H9 (cell line): ENCODE results near the gene C19orf33. TPM values are rescaled to one million over a fixed set of nuclear protein-coding genes. Genes with fewer than 3 reads are reported as not detected.

Experiments used
- DNase-seq: peaks from one replicate; pipeline ENCODE4 v3.0.0-alpha.2; 2017
- H2AFZ ChIP-seq: one replicate; pipeline ENCODE4 v1.6.1; 2013; ENCODE audit warnings: mild to moderate bottlenecking, low read length, control low read depth, moderate library complexity
- H2AK5ac ChIP-seq: 2 replicates; pipeline ENCODE4 v1.6.1; 2013; ENCODE audit warnings: low read length, control low read depth, mixed read lengths; ENCODE audit not compliant: insufficient read length
- H2BK120ac ChIP-seq: one replicate; pipeline ENCODE4 v1.6.1; 2013; ENCODE audit warnings: low read depth, mild to moderate bottlenecking, low read length, control low read depth, inconsistent platforms; ENCODE audit not compliant: poor library complexity, severe bottlenecking
- H2BK12ac ChIP-seq: 2 replicates; pipeline ENCODE4 v1.6.1; 2013; ENCODE audit warnings: low read length, control low read depth, mixed read lengths, low read depth; ENCODE audit not compliant: insufficient read length
- H2BK15ac ChIP-seq: 2 replicates; pipeline ENCODE4 v1.6.1; 2013; ENCODE audit warnings: low read depth, low read length, control low read depth
- H2BK20ac ChIP-seq: one replicate; pipeline ENCODE4 v1.6.1; 2013; ENCODE audit warnings: low read depth, mild to moderate bottlenecking, low read length, control low read depth, inconsistent platforms; ENCODE audit not compliant: poor library complexity, severe bottlenecking
- H2BK5ac ChIP-seq: 2 replicates; pipeline ENCODE4 v1.6.1; 2013; ENCODE audit warnings: low read length, control low read depth, mixed read lengths; ENCODE audit not compliant: insufficient read length
- H3K14ac ChIP-seq: 2 replicates; pipeline ENCODE4 v1.6.1; 2013; ENCODE audit warnings: low read length, control low read depth; ENCODE audit not compliant: insufficient read depth
- H3K18ac ChIP-seq: 2 replicates; pipeline ENCODE4 v1.6.1; 2013; ENCODE audit warnings: low read depth, mild to moderate bottlenecking, mixed read lengths, low read length, control low read depth; ENCODE audit not compliant: insufficient read length
- H3K23ac ChIP-seq: 2 replicates; pipeline ENCODE4 v1.6.1; 2013; ENCODE audit warnings: low read length, control low read depth, mixed read lengths, low read depth; ENCODE audit not compliant: insufficient read length
- H3K23me2 ChIP-seq: 2 replicates; pipeline ENCODE4 v1.6.1; 2013; ENCODE audit warnings: low read depth, mild to moderate bottlenecking, mixed read lengths, low read length, control low read depth; ENCODE audit not compliant: insufficient read length, poor library complexity, severe bottlenecking
- H3K27ac ChIP-seq: 2 replicates; pipeline ENCODE4 v1.5.1; 2013; ENCODE audit warnings: low read length, control low read depth, mixed read lengths, low read depth; ENCODE audit not compliant: insufficient read length
- H3K27me3 ChIP-seq: 2 replicates; pipeline ENCODE4 v1.6.1; 2013; ENCODE audit warnings: low read length, control low read depth, inconsistent platforms; ENCODE audit not compliant: insufficient read depth
- H3K4ac ChIP-seq: 2 replicates; pipeline ENCODE4 v1.6.1; 2013; ENCODE audit warnings: low read depth, mild to moderate bottlenecking, control low read depth, inconsistent platforms, low read length, moderate library complexity
- H3K4me1 ChIP-seq: 2 replicates; pipeline ENCODE4 v1.6.1; 2013; ENCODE audit warnings: low read length, control low read depth, inconsistent platforms; ENCODE audit not compliant: insufficient read depth
- H3K4me2 ChIP-seq: 2 replicates; pipeline ENCODE4 v1.6.1; 2013; ENCODE audit warnings: low read length, control low read depth, mixed read lengths; ENCODE audit not compliant: insufficient read length, insufficient read depth
- H3K56ac ChIP-seq: 2 replicates; pipeline ENCODE4 v1.6.1; 2013; ENCODE audit warnings: low read depth, mild to moderate bottlenecking, mixed read lengths, low read length, control low read depth; ENCODE audit not compliant: insufficient read length
- H3K79me1 ChIP-seq: 2 replicates; pipeline ENCODE4 v1.6.1; 2013; ENCODE audit warnings: low read depth, mild to moderate bottlenecking, moderate library complexity, low read length, control low read depth, inconsistent platforms; ENCODE audit not compliant: insufficient read depth, poor library complexity, severe bottlenecking
- H3K79me2 ChIP-seq: 2 replicates; pipeline ENCODE4 v1.6.1; 2013; ENCODE audit warnings: low read length, control low read depth, inconsistent platforms; ENCODE audit not compliant: insufficient read depth
- H3K9ac ChIP-seq: 2 replicates; pipeline ENCODE4 v1.6.1; 2013; ENCODE audit warnings: low read length, control low read depth, mixed read lengths; ENCODE audit not compliant: insufficient read length; ENCODE audit errors: extremely low read depth
- H3K9me3 ChIP-seq: one replicate; pipeline ENCODE4 v1.6.1; 2013; ENCODE audit warnings: low read depth, low read length, inconsistent platforms; ENCODE audit not compliant: control insufficient read depth
- H3T11ph ChIP-seq: one replicate; pipeline ENCODE4 v1.6.1; 2013; ENCODE audit warnings: mild to moderate bottlenecking, low read length, control low read depth, inconsistent platforms
- H4K20me1 ChIP-seq: one replicate; pipeline ENCODE4 v1.6.1; 2013; ENCODE audit not compliant: control insufficient read depth, insufficient read length, insufficient read depth
- H4K5ac ChIP-seq: 2 replicates; pipeline ENCODE4 v1.6.1; 2013; ENCODE audit warnings: low read depth, mild to moderate bottlenecking, mixed read lengths, low read length, control low read depth; ENCODE audit not compliant: insufficient read length
- H4K8ac ChIP-seq: replicated peaks from 2 replicates; pipeline ENCODE4 v1.6.1; 2013; ENCODE audit warnings: low read length, control low read depth, mixed read lengths, low read depth; ENCODE audit not compliant: insufficient read length
- H4K91ac ChIP-seq: 2 replicates; pipeline ENCODE4 v1.6.1; 2013; ENCODE audit warnings: low read depth, mild to moderate bottlenecking, moderate library complexity, mixed read lengths, low read length, control low read depth; ENCODE audit not compliant: insufficient read length
- H3K27ac Mint-ChIP-seq, 3 experiments: 2 replicates in 2 of 3; 3 replicates in 1 of 3; pipeline ENCODE4 v1.8.0; 2020 to 2021; ENCODE audit warnings: mixed read lengths in 3 of 3, mild to moderate bottlenecking in 1 of 3, moderate library complexity in 1 of 3
- H3K27me3 Mint-ChIP-seq: 2 replicates; pipeline ENCODE4 v1.8.0; 2021; ENCODE audit warnings: low read depth, mild to moderate bottlenecking, moderate library complexity, mixed read lengths
- H3K36me3 Mint-ChIP-seq, 3 experiments: 2 replicates in 2 of 3; 3 replicates in 1 of 3; pipeline ENCODE4 v1.8.0; 2020 to 2021; ENCODE audit warnings: low read depth in 3 of 3, mixed read lengths in 3 of 3; ENCODE audit not compliant: insufficient read depth in 1 of 3
- H3K4me1 Mint-ChIP-seq, 2 experiments: 2 replicates each; pipeline ENCODE4 v1.8.0; 2020; ENCODE audit warnings: mixed read lengths in 2 of 2
- H3K4me3 Mint-ChIP-seq, 2 experiments: 2 replicates in 1 of 2; 3 replicates in 1 of 2; pipeline ENCODE4 v1.8.0; 2020 to 2021; ENCODE audit warnings: mild to moderate bottlenecking in 2 of 2, mixed read lengths in 2 of 2, moderate library complexity in 1 of 2
- H3K9me3 Mint-ChIP-seq, 2 experiments: 2 replicates in 1 of 2; 3 replicates in 1 of 2; pipeline ENCODE4 v1.8.0; 2020; ENCODE audit warnings: mild to moderate bottlenecking in 2 of 2, mixed read lengths in 2 of 2, moderate library complexity in 1 of 2
- WGBS: extraction: QIAGEN DNeasy Blood & Tissue Kit; methylation state at CpG from one replicate; pipeline ENCODE4 v1.1.7; 2013; ENCODE audit warnings: missing lambda C conversion rate, low lambda C conversion rate, mixed read lengths; ENCODE audit not compliant: insufficient read length; ENCODE audit errors: extremely low coverage; 5-methylcytosine and 5-hydroxymethylcytosine counted together
- total RNA-seq: library from RNA; stranded (reverse); gene quantifications from 2 replicates; pipeline ENCODE4 v1.2.1, GENCODE V29; 2021
- TF ChIP-seq, protein P1 (sequence below): fragments of 200-600 bp; sonication (generic); conservative IDR thresholded peaks from 3 replicates; pipeline ENCODE4 v1.8.0; 2021; ENCODE audit warnings: antibody characterized with exemption, mild to moderate bottlenecking

The C19orf33 gene
- total RNA-seq, 1 experiment from 2014 or later: not detected

DNA sequence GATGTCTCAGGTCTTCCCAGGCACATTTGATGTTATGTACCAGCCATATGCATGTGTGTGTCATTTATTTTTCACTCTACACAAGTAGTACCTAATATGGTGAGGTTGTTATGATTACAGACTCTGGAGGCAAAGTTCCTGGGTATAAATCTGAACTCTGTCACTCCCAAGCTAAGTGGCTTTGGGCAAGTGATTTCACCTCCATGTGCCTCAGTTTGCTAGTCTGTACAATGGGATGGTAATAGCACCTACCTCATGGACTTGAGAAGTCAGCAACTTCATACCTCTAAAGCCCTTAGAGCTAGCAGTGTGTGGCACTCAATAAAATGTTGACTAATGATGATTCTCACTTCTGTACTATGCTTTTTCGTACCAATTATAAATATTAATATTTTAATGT, 27.7 kb downstream of the C19orf33 start:
- Histone ChIP-seq H4K91ac (no peak overlapping the region), H2BK5ac (no peak overlapping the region), H3K79me1 (no peaks in the 10 kb centered on the region), H3T11ph (no peak overlapping the region), H3K9me3 (no peaks in the 10 kb centered on the region), H3K56ac (no peak overlapping the region), H3K27me3 (no peaks in the 10 kb centered on the region), H4K8ac (no peak overlapping the region), H3K23me2 (peaks cover 7% of the 10 kb centered on the region), H2AFZ (no peak overlapping the region), H3K4me1 (no peaks in the 10 kb centered on the region), H2BK12ac (no peak overlapping the region), H3K14ac (no peak overlapping the region), H2BK15ac (no peak overlapping the region), H2AK5ac (no peak overlapping the region), H2BK20ac (no peak overlapping the region), H4K20me1 (no peaks in the 10 kb centered on the region), H3K4ac (no peak overlapping the region), H3K79me2 (no peaks in the 10 kb centered on the region), H2BK120ac (no peak overlapping the region), H3K27ac (no peak overlapping the region), H4K5ac (no peak overlapping the region), H3K9ac (no peak overlapping the region), H3K18ac (no peak overlapping the region), H3K4me2 (no peak overlapping the region), H3K23ac (no peak overlapping the region)
- H3K9me3 Mint-ChIP-seq: no peaks in the 10 kb centered on the region
- H3K36me3 Mint-ChIP-seq: peaks cover 4 to 10% (median 8%) of the 10 kb centered on the region in 3 experiments; a peak in 5 of 7 replicates
- no peak overlapping the region for H3K27ac Mint-ChIP-seq
- DNase-seq: no peak
- H3K4me1 Mint-ChIP-seq: no peaks in the 10 kb centered on the region
- H3K4me3 Mint-ChIP-seq: no peak overlapping the region
- no peaks in the 10 kb centered on the region; the same call in none of the 2 replicates for H3K27me3 Mint-ChIP-seq
- no CpG with 5 or more reads among the region's 1 CpG for WGBS
- TF ChIP-seq, protein P1, sequence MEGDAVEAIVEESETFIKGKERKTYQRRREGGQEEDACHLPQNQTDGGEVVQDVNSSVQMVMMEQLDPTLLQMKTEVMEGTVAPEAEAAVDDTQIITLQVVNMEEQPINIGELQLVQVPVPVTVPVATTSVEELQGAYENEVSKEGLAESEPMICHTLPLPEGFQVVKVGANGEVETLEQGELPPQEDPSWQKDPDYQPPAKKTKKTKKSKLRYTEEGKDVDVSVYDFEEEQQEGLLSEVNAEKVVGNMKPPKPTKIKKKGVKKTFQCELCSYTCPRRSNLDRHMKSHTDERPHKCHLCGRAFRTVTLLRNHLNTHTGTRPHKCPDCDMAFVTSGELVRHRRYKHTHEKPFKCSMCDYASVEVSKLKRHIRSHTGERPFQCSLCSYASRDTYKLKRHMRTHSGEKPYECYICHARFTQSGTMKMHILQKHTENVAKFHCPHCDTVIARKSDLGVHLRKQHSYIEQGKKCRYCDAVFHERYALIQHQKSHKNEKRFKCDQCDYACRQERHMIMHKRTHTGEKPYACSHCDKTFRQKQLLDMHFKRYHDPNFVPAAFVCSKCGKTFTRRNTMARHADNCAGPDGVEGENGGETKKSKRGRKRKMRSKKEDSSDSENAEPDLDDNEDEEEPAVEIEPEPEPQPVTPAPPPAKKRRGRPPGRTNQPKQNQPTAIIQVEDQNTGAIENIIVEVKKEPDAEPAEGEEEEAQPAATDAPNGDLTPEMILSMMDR: no peak
